Activated T-cell treated with anti-CD3 and anti-CD28 coated beads, Interleukin-2, amount 50 U/mL, for 4 hours (primary cell): ENCODE data around the gene BOLL. TPM values are rescaled to one million over a fixed set of nuclear protein-coding genes. Genes with fewer than 3 reads are reported as not detected.
"Not testable (repeated sequence)": the region's sequence is repeated elsewhere in the genome, so short reads cannot be mapped to it uniquely, and the experiment has no call there.

Source experiments
- ATAC-seq, 2 donors: fragments of 200-7000 bp; cut with Tn5 transposase; one replicate each; pipeline ENCODE4 v1.10.0; 2021
- DNase-seq: peaks from one replicate; pipeline ENCODE4 v3.0.0-alpha.2; 2020
- H3K27me3 Mint-ChIP-seq: one replicate; pipeline ENCODE4 v1.8.0; 2021; ENCODE audit warnings: low read depth, mixed read lengths
- H3K36me3 Mint-ChIP-seq: one replicate; pipeline ENCODE4 v1.8.0; 2022; ENCODE audit warnings: mixed read lengths; ENCODE audit not compliant: insufficient read depth
- H3K4me1 Mint-ChIP-seq: one replicate; pipeline ENCODE4 v1.8.0; 2021; ENCODE audit warnings: low read depth, mixed read lengths
- H3K4me3 Mint-ChIP-seq: one replicate; pipeline ENCODE4 v1.8.0; 2021; ENCODE audit warnings: mild to moderate bottlenecking, moderate library complexity, mixed read lengths
- H3K9me3 Mint-ChIP-seq: one replicate; pipeline ENCODE4 v1.8.0; 2021; ENCODE audit warnings: mixed read lengths
- total RNA-seq, 3 donors: library from RNA; stranded (reverse); gene quantifications; one replicate each; pipeline ENCODE4 v1.2.1, GENCODE V29; 2021

The BOLL gene
- total RNA-seq, 3 donors from 2014 or later, result not detected

- Mint-ChIP-seq H3K9me3 (peaks cover 12% of the 10 kb centered on the region), H3K4me1 (no peaks in the 10 kb centered on the region), H3K36me3 (peaks cover 3% of the 10 kb centered on the region), H3K4me3 (no peak overlapping the region), H3K27me3 (peaks cover 3% of the 10 kb centered on the region)
- ATAC-seq, result no peak
- DNase-seq, result no peak
Observed at GRCh38 chr2:197760293-197760657, 24.8 kb downstream of the BOLL start.

GRCh38 chr2:197759625-197760292 is 25.4 kb downstream of the BOLL start:
- peaks cover 12% of the 10 kb centered on the region for H3K9me3 Mint-ChIP-seq
- ATAC-seq (no peak), DNase-seq (no peak)
- peaks cover 6% of the 10 kb centered on the region for H3K27me3 Mint-ChIP-seq
- no peak overlapping the region for H3K4me3 Mint-ChIP-seq
- peaks cover 3% of the 10 kb centered on the region for H3K36me3 Mint-ChIP-seq
- H3K4me1 Mint-ChIP-seq, result no peaks in the 10 kb centered on the region

GRCh38 chr2:197759013-197759412 is 26.1 kb downstream of the BOLL start:
- no peaks in the 10 kb centered on the region for H3K4me1 Mint-ChIP-seq
- DNase-seq (no peak), ATAC-seq (no peak)
- H3K9me3 Mint-ChIP-seq, result peaks cover 12% of the 10 kb centered on the region
- no peak overlapping the region for H3K4me3 Mint-ChIP-seq
- peaks cover 3% of the 10 kb centered on the region for H3K36me3 Mint-ChIP-seq
- peaks cover 8% of the 10 kb centered on the region for H3K27me3 Mint-ChIP-seq

GRCh38 chr2:197740200-197740599 is 44.9 kb downstream of the BOLL start:
- no peak for DNase-seq
- H3K4me3 Mint-ChIP-seq, result no peak overlapping the region
- no peak for ATAC-seq
- H3K36me3 Mint-ChIP-seq, result no peaks in the 10 kb centered on the region
- peaks cover 3% of the 10 kb centered on the region for H3K9me3 Mint-ChIP-seq
- no peaks in the 10 kb centered on the region for H3K4me1 Mint-ChIP-seq
- H3K27me3 Mint-ChIP-seq, result peaks cover 16% of the 10 kb centered on the region

GRCh38 chr2:197728555-197729544 is 56.3 kb downstream of the BOLL start:
- not testable (repeated sequence) for H3K36me3 Mint-ChIP-seq, H3K9me3 Mint-ChIP-seq, H3K4me1 Mint-ChIP-seq, H3K4me3 Mint-ChIP-seq, ATAC-seq, H3K27me3 Mint-ChIP-seq, DNase-seq

GRCh38 chr2:197727011-197727410 is 58.1 kb downstream of the BOLL start:
- Mint-ChIP-seq H3K9me3 (peaks cover 7% of the 10 kb centered on the region), H3K4me3 (no peak overlapping the region), H3K27me3 (peaks cover 2% of the 10 kb centered on the region), H3K4me1 (no peaks in the 10 kb centered on the region), H3K36me3 (peaks cover 2% of the 10 kb centered on the region)
- ATAC-seq, result no peak
- DNase-seq, result no peak

- H3K4me1 Mint-ChIP-seq, result peaks cover 5% of the 10 kb centered on the region
- DNase-seq, result no peak
- no peak overlapping the region for H3K4me3 Mint-ChIP-seq
- no peaks in the 10 kb centered on the region for H3K9me3 Mint-ChIP-seq
- peaks cover 12% of the 10 kb centered on the region for H3K36me3 Mint-ChIP-seq
- no peak for ATAC-seq
- no peaks in the 10 kb centered on the region for H3K27me3 Mint-ChIP-seq
Observed at GRCh38 chr2:197717863-197718262, 67.3 kb downstream of the BOLL start.

- no peaks in the 10 kb centered on the region for H3K27me3 Mint-ChIP-seq
- H3K36me3 Mint-ChIP-seq, result peaks cover 32% of the 10 kb centered on the region
- H3K4me1 Mint-ChIP-seq, result peaks cover 35% of the 10 kb centered on the region
- DNase-seq (no peak), ATAC-seq (no peak)
- no peaks in the 10 kb centered on the region for H3K9me3 Mint-ChIP-seq
- no peak overlapping the region for H3K4me3 Mint-ChIP-seq
Observed at GRCh38 chr2:197713271-197713670, 71.8 kb downstream of the BOLL start.

GRCh38 chr2:197711578-197711977 is 73.5 kb downstream of the BOLL start:
- peaks cover 41% of the 10 kb centered on the region for H3K4me1 Mint-ChIP-seq
- H3K36me3 Mint-ChIP-seq, result peaks cover 37% of the 10 kb centered on the region
- H3K27me3 Mint-ChIP-seq, result no peaks in the 10 kb centered on the region
- H3K4me3 Mint-ChIP-seq, result no peak overlapping the region
- H3K9me3 Mint-ChIP-seq, result no peaks in the 10 kb centered on the region
- ATAC-seq (no peak), DNase-seq (no peak)

GRCh38 chr2:197710424-197711042 is 74.6 kb downstream of the BOLL start:
- Mint-ChIP-seq H3K4me1 (peaks cover 41% of the 10 kb centered on the region), H3K9me3 (no peaks in the 10 kb centered on the region), H3K27me3 (no peaks in the 10 kb centered on the region), H3K36me3 (peaks cover 36% of the 10 kb centered on the region), H3K4me3 (no peak overlapping the region)
- ATAC-seq (peak in 1 of 2 donors; percentile 32), DNase-seq (no peak)

- not testable (repeated sequence) for ATAC-seq, DNase-seq, H3K27me3 Mint-ChIP-seq, H3K9me3 Mint-ChIP-seq
- Mint-ChIP-seq H3K4me1 (peaks cover 45% of the 10 kb centered on the region), H3K4me3 (peak overlapping the region; percentile 71), H3K36me3 (peaks cover 34% of the 10 kb centered on the region)
Observed at GRCh38 chr2:197709140-197709539, 76.0 kb downstream of the BOLL start.

GRCh38 chr2:197708331-197708730 is 76.8 kb downstream of the BOLL start:
- peaks cover 45% of the 10 kb centered on the region for H3K4me1 Mint-ChIP-seq
- H3K4me3 Mint-ChIP-seq, result peak overlapping the region; percentile 71
- H3K36me3 Mint-ChIP-seq, result peaks cover 32% of the 10 kb centered on the region
- no peaks in the 10 kb centered on the region for H3K9me3 Mint-ChIP-seq
- ATAC-seq (no peak), DNase-seq (no peak)
- no peaks in the 10 kb centered on the region for H3K27me3 Mint-ChIP-seq

GRCh38 chr2:197707316-197708213 is 77.6 kb downstream of the BOLL start:
- no peaks in the 10 kb centered on the region for H3K9me3 Mint-ChIP-seq
- DNase-seq, result no peak
- peak overlapping the region; percentile 95 for H3K4me3 Mint-ChIP-seq

GRCh38 chr2:197706839-197707207 is 78.3 kb downstream of the BOLL start:
- Mint-ChIP-seq H3K4me3 (peak overlapping the region; percentile 95), H3K27me3 (no peaks in the 10 kb centered on the region), H3K4me1 (peaks cover 36% of the 10 kb centered on the region), H3K36me3 (peaks cover 26% of the 10 kb centered on the region), H3K9me3 (no peaks in the 10 kb centered on the region)
- ATAC-seq, result no peak
- no peak for DNase-seq

More at GRCh38 chr2:197707316-197708213, 77.6 kb downstream of the BOLL start:
- Mint-ChIP-seq H3K4me1 (peaks cover 38% of the 10 kb centered on the region), H3K27me3 (no peaks in the 10 kb centered on the region), H3K36me3 (peaks cover 26% of the 10 kb centered on the region)
- ATAC-seq, result no peak
